Measurements from ENCODE around the gene CD151.

The CD151 gene

GRCh38 chr11:829176-829846, 3.4 kb upstream of the CD151 start:
- DNase-seq (ENCODE audit: low read depth) = no peak

DNA sequence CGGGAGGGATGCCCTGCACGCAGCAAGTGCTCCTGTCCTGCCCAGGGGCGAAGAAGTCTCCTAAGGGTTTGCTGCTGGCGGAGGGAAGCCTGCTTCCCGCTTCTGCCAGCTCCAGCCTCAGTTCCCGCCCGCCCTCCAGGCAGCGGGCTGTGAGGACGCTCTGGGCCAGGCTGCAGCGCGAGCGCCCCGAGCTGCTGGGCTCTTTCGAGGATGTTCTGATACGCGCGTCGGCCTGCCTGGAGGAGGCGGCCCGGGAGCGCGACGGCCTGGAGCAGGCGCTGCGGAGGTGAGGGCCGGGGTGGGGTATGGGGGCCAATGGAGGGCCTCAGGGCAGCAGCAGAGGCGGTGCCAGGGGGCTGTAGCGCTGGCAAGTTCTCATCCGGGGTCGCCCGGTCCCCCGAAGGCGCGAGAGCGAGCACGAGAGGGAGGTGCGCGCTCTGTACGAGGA, 2.9 kb upstream of the CD151 start:
- DNase-seq (ENCODE audit: low read depth) = no peak

- peak; percentile 42 for DNase-seq (ENCODE audit: low read depth)
Observed at GRCh38 chr11:830295-831117, 2.2 kb upstream of the CD151 start.

DNA sequence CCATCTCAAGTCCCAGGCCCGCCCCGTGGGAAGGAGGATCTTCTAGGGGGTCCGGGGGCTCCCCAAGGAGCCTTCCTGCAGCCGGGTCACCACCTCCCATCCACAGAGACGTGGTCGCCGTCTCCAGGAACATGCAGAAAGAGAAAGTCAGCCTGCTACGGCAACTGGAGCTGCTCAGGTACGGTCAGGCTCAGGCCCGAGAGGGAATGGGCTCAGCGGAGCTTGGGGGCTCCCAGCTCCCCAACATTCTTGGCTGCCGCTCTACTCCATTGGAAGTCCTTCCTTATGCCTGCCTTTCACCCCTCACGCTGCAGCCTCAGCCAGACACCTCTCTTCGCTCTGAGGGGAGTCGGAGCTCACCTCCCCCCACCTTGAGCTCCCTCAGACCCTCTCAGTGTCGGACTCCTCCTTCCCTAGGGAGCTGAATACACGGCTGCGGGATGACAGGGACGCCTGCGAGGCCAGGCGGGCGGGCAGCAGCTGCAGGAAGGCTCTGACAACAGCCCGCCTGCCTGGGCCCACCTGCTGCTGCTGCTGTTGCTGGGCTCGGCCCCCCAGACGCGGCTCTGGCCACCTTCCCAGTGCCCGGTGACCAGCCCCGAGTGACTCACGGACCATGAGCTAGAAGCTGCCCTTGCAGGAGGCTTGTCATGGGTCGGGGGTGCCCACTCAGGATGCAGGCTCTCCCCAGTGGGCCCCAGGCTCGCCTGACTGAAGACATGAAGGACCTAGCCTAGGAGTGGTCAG, 1.5 kb upstream of the CD151 start:
- DNase-seq (ENCODE audit: low read depth) = no peak

DNA sequence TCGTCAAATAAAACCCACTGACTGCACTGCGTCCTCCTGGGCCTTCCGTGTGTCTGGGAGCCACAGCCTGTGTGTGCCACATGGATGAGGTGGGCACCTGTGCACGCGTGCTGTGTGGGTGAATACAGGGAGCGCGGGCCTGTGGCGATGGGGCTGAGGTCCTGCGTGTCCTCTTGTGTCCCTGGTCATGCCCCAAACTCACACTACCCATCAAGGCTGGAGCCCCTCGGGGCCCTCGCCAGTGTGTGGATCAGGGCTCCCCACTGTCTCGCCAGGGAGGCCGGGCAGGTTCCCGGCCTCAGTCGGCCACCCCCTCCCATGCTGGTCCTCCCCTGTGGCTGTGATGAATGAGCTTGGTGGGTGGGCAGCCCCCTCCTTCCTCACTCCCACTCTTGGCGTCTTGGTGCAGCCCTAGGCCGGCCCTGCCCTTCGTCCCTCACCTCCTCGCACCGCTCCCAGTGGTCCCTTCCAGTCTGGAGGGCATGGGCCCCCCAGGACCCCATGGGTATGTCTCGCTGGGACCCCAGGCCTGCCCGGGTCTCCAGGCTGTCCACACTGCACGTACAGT, 707 bp upstream of the CD151 start:
- DNase-seq (ENCODE audit: low read depth) = no peak

- DNase-seq (ENCODE audit: low read depth) = no peak
Observed at GRCh38 chr11:833114-833791, 501 bp downstream of the CD151 start.

- no peak for DNase-seq (ENCODE audit: low read depth)
Observed at GRCh38 chr11:833849-834311, 1.1 kb downstream of the CD151 start.

DNA sequence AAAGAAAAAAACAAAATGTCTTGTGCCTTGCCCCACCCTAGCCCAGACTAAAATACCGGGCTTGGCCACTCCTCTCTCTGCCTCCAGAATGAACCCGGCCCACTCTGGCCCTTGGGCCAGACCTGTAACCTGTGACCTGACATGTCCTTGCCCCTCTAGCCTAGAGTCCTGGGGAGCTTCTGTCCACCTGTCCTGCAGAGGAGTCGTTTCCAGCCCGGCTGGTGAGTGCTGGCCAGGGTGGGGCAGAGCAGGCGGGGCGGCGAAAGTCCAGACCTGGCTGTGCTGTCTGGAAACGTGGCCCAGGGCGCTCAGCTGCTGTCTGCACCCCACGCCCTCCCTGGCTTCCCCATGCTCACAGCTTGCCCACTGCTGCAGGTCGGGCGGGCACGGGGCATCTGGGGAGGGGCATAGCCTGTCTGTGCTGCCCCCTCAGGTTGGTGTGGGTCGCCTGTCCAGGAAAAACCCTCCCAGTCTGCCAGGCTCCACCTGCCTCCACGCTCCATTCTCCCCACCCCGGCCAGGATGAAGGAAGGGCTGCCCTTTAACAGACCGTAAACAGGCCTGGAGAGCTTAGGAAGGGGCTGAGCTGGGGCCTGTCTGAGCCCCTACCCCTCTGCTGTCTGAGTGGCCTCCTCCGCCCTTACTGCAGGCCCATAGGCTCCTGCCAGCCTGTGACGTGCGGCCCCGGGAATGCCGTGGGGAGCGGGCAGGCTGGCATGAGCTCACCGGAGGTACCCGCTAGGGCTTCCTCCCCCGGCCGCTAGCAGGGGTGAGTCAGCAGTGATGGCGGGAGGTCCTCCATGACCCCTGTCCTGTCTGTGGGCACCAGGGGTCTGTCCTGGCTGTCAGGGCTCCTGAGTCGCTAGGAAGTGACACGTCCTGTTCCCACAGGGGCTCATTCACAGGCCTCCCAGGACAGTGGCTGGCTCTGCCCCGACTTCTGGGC, 1.9 kb downstream of the CD151 start:
- DNase-seq (ENCODE audit: low read depth) = no peak

DNA sequence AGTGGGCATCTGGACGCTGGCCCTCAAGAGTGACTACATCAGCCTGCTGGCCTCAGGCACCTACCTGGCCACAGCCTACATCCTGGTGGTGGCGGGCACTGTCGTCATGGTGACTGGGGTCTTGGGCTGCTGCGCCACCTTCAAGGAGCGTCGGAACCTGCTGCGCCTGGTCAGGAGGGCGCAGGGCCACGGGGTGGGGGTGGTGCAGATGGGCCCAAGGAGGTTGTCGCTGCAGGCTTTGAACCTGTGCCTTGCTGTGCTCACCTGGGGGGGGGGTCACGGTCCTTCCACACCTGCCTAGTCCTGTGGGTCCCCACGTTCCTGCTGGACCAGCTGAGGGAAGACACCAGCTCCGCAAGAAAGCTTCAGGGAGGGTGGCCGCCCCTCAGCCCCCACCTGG, 3.5 kb downstream of the CD151 start:
- no peak for DNase-seq (ENCODE audit: low read depth)

DNA sequence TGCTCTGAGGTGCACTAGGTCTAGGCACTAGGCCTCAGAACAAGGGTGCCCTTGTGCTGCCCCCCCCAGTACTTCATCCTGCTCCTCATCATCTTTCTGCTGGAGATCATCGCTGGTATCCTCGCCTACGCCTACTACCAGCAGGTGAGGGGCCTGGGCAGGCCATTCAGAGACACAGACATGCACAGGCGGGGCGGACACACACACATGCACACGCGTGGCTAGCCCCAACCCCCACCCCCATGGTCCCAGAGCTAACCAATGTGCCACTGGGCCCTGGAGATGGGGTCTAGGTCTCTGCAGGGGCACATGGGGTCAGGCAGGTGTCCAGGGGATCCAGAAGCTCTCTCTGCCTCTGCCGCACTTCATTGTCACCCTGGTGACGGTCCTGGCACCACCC, 3.9 kb downstream of the CD151 start:
- no peak for DNase-seq (ENCODE audit: low read depth)

GRCh38 chr11:837189-837989, 4.6 kb downstream of the CD151 start:
- no peak for DNase-seq (ENCODE audit: low read depth)

GRCh38 chr11:837990-838307, 5.2 kb downstream of the CD151 start:
- no peak for DNase-seq (ENCODE audit: low read depth)

DNA sequence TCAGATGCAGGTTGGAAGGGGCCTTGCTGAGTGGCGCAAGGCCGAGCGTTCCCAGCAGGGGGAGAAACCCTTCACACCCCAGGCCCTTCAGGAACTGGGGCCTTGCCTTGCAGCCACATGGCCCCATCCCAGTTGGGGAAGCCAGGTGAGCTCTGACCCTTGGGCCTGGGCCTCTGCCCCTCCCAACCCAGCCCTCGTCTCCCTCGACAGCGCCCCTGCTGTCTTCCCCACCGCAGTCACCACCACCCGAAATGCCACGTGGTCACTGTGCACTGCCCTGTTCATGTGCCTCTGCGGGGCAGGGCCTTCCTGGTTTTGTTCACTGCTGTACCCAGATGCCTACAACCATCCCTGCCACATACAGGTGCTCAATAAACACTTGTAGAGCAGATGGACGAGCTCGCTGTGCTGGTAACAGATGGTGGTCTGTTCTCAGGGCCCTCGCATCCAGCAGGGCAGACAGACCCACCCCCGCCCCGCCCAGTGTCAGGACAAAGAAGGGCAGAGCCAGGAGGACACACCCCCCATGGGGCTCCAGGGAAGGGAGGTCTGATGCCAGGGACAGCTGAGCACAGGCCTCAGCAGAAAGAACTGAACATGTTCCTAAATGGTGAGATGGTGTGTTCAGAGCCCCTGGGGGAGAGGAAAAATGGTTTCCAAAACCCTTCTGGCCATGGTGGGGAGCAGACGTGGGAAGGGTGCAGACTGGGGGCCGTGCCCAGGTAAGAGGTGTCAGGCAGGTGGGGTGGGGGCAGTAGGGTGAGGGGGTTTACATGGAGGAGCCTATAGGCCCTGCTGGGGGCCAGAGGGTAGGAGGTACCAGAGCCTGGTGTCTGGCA, 5.9 kb downstream of the CD151 start:
- DNase-seq (ENCODE audit: low read depth) = no peak

DNA sequence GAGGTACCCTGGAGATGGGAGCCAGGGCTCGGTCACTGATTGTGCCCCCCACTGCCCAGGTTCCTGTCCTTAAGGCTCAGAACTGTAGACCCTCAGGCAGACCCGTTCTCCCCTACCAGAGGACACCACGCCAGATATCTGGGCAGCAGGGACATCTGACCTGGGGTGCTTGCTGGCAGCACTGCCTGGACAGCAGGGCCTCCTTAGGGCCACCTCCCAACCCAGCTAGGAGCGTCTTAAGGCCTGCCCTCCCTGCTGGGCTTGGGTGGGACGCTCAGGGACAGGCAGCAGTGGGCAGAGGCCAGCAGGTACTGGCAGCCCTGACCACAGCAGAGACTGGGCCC, 6.5 kb downstream of the CD151 start:
- DNase-seq (ENCODE audit: low read depth) = no peak

DNA sequence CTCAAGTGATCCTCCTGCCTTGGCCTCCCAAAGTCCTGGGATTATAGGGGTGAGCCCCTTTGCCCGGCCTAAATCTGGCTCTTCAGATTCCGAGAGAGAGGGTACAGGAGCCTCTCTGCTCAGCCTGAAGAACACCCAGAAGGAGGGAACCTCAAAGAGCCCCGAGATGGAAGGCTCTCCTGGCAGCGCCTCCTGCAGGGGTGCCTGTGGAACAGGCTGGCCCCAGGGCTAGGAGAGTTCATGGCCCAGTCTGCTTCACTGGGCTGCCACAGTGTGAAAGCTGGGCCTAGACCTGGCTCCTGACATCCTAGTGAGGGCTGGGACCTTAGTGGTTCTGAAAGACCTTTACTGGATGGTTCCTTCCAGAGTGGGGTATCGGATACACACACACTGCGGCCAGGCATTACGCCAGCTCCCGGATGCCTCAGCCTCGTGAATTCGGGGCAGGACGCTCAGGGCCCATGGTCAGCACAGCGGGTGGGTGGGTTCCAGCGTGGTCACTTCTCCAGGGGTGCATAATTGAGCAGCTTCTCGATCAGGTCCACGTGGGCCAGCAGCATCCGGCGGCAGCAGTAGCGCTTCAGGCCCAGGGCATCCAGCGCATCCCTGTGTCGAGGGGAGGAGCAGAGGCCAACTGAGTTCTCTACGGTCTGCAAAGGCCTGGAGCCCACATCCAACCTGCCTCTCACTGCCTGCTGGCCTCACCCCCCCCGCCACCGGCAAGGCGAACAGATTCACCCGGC, 7.3 kb downstream of the CD151 start:
- no peak for DNase-seq (ENCODE audit: low read depth)

DNA sequence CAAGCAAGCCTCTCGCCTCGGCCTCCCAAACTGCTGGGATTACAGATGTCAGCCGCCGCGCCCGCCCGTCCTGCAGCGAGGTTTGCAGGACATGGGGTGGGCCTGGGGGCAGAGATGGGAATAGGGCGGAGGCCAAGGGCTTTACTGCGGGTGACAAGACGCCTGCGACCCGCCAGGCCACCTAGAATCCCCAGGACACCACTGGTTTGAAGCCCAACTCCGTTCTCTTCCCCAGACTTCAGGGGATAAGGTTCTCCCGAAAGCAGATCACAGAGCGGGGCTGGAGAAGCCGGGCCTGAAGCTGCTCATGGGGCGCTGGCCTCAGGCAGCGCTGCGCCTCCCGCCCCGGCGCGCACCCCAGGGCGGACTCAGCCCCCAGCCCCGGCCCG, 9.2 kb downstream of the CD151 start:
- DNase-seq (ENCODE audit: low read depth) = no peak

GRCh38 chr11:842370-843002, 9.7 kb downstream of the CD151 start, which contains the start of the genes POLR2L and TSPAN4:
Gene POLR2L, minus strand, starts transcription at chr11:842529. Its CDS starts 21 bp downstream, at chr11:842508.
Gene TSPAN4, plus strand, starts transcription at chr11:842852. Its CDS starts 7,453 bp downstream, at chr11:850305.
- DNase-seq (ENCODE audit: low read depth) = peak; percentile 80

Data from stimulated activated CD8-positive, alpha-beta memory T cell treated with anti-CD3 and anti-CD28 coated beads, Interleukin-12 subunit alpha, Interleukin-12 subunit beta, amount 100 ng/mL, for 4 hours (primary cell).